ENCODE results near the gene RFX4. TPM values are rescaled to one million over a fixed set of nuclear protein-coding genes. Genes with fewer than 3 reads are reported as not detected.
"Not testable (repeated sequence)": the region's sequence is repeated elsewhere in the genome, so short reads cannot be mapped to it uniquely, and the experiment has no call there.

Gene RFX4
- total RNA-seq, 1 experiment from 2014 or later: not detected

DNA sequence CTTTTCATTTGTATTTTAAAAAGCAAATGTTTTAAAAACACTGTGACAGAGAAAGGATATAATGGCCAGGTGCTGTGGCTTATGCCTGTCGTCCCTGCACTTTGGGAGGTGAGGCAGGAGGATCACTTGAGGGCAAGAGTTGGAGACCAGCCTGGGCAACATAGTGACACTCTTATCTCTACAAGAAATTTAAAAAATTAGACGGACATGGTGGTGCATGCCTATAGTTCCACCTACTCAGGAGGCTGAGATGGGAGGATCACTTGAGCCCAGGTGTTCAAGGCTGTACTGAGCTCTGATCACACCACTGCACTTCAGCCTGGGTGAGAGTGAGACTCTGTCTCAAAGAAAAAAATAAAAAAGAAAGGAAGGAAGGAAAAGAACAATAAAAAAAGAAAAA lies 7.8 kb downstream of the RFX4 start:
- DNase-seq (ENCODE audit: low read depth): no peak

DNA sequence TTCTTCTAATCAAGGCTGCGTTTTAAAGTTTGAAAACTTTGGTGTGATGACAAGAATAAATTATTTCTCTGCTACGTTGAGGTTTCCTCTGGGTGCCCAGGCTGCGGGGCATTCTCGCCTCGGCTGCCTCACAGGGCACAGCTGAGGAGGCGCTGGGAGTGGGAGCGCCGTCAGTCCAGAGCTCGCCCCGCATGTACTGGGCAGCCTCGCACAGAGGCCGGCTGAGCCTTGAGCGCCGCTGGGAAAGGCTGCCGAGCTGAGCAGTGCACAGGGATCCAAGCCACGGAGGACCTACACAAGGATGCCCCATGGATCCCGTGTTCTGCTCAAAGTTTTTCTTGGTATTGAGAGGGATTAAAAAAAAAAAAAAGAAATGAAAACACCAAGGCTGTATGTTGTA lies 11.6 kb downstream of the RFX4 start:
- DNase-seq (ENCODE audit: low read depth): no peak

DNA sequence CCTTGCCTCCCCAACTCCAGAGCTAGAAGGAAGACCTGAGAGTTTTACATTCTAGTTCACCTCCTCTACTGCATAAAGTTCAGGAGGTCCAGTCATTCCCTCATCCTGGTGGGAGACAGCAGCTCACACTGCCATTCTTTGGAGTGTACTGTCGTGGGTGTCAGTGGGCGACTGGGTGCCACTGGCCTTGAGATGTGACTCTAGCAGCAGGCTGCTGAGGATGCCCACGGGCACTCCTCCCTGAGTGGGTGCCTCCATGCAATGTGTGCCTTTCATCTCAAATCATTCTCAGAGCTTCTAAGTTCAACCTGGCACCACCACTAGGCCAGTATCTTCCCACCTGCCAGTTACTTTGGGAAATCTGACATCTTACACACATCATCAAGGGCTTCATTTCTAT lies 12.5 kb downstream of the RFX4 start:
- no peak for DNase-seq (ENCODE audit: low read depth)

DNA sequence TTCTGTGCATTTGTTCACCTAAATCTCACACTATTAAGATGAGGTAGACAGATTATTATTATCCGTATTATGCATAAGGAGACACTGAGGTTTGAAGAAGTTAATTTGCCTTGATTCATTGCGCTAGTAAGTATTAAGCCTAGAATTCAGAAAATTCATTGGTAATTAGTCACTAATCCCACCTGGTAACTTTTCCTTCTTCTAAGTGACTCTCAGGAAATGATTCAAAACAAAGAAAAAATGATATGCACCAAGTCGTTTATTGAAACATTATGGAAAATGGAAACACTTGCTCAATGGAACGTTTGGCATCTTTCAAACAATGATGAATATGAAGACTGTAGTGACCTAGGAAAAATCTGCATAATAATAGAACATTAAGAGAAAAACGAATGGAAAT lies 15.2 kb downstream of the RFX4 start:
- no peak for DNase-seq (ENCODE audit: low read depth)

DNA sequence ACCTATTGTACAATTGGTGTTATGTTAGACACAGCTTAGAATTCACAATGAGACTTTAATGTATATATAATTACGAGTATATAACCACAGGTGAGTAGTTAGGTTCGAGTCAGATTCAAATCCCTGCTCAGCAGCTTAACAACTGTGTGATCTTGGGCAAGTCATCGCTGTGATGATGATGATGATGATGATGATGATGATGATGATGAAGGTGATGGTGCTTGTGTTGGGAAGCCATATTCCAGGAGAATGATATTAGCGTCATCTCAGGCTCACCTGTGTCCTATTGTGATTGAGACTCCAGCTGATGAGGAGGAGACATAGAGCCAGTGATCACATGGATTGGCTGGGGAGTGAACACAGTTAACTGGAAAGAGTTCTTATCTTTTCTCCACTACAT lies 16.5 kb downstream of the RFX4 start:
- no peak for DNase-seq (ENCODE audit: low read depth)

DNA sequence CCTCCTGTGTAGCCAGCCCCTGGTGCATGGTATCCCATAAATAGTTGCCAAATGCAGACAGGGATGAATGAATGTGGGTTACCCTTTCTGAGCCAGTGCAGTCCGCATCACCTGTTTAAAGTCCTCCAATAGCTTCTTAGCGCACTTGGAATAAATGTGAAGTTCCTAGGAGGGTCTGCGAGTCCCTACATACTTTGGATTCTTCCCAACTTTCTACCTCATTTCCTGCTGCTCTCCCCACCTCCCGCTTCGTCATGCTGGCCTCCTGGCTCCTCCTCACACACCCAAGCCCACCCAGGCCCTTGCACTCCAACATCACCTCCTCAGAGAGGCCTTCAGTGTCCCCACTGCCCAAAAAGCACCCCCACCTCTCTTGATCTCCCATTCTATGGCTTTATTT lies 17.7 kb downstream of the RFX4 start:
- no peak for DNase-seq (ENCODE audit: low read depth)

DNA sequence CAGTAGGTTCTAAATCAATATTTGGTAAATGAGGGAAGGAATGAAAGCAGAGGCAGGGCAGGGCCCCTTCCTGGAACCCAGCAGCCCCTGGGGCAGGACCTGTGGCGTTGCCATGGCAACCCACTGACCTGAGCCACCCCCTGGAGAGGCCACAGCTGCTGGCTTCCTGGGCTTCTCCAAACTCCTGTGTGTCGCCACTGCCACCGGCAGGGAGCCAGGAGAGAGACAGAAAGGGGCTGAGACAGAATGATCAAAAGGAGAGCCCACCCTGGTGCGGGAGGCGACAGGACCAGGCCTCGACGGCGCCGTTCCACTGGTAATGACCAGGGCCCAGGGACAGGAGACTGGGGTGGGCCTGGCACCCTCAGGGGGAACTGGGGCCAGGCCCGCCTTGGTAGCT lies 18.2 kb downstream of the RFX4 start:
- peak; percentile 28 for DNase-seq (ENCODE audit: low read depth)

DNA sequence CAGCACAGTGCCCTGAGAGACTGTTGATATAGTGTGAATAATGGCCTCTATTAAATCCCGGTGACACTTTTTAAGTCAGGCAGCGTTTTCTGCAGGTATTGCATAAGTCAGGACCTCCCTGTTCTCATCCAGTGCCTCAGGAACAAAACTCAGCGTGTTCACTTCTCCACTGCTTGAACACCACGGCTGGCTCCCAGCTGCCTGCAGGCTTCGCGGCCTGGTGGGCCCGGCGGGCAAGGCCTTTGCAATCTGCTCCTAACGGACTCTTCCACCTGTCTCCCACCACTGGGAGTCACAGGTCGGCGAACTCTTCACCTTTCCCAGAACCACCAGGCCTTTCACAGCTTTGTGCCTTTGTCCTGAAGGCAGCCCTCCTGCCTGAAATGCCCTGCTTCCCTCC lies 18.7 kb downstream of the RFX4 start:
- no peak for DNase-seq (ENCODE audit: low read depth)

DNA sequence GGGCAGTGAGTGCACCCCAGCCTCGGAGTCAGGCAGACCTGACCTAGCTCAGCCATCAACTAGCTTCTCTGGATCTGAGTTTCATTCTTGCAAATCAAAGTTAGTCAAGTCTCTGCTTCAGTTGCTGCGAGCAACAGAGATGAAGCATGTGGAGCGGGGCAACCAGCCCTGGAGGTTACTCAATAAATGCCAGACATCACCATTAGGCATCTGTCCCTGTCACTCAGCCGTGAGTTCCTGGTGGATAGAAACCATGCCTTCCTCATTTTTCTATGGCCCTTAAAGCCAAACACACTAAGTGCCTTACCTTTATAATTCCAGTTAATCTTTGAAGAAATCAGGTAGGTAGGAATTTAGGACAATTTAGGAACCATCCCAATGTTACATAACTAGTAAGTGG lies 19.3 kb downstream of the RFX4 start:
- no peak for DNase-seq (ENCODE audit: low read depth)

DNA sequence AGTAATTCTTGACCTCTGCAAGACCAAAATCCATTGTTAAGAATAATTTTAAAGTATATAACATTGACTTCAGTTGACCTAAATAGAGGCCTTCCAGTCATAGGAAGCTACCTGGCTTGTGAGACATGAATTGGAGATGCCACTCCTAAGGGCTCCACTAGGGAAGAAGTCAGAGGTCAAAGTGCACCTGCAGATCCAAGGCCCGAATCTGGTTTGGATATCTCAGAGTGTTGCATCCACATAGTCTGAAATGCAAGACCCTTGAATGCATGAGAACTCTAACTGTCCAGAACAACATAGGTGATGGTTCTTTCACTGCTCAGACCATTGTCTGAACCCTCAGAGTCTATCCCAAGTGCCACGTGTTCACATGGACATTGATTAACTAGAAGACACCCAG lies 22.4 kb downstream of the RFX4 start:
- DNase-seq (ENCODE audit: low read depth): no peak

DNA sequence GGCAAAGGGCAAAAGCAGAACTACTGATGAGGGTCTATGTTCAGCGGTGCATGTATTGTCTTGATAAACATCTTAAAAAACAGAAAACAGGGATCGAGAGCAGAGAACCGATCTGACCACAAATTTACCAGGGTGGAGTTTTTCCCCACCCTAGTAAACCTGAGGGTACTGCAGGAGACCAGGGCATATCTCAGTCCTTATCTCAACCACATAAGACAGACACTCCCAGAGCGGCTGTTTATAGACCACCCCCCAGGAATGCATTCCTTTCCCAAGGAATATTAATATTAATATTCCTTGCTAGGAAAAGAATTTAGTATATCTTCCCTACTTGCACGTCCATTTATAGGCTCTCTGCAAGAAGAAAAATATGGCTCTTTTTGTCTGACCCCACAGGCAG lies 37.8 kb downstream of the RFX4 start:
- DNase-seq (ENCODE audit: low read depth): not testable (repeated sequence)

DNA sequence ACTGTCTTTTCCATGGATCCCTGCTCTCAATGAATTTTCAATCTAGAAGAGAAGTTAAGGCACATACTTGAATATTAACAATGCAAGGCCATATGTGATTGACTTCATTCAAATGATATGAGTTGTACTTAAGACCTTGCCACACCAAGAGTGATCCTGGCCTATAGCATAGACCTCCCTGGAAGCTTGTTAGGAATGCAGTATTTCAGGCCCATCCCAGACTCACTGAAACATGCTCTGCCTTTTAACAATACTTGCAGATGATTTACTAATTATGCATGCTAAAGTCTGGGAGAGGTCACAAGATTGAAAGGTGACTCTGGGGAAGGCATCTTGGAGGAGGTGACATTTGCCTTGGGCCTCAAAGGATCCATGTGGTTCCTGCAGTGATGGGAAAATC lies 43.2 kb downstream of the RFX4 start:
- DNase-seq (ENCODE audit: low read depth): no peak

DNA sequence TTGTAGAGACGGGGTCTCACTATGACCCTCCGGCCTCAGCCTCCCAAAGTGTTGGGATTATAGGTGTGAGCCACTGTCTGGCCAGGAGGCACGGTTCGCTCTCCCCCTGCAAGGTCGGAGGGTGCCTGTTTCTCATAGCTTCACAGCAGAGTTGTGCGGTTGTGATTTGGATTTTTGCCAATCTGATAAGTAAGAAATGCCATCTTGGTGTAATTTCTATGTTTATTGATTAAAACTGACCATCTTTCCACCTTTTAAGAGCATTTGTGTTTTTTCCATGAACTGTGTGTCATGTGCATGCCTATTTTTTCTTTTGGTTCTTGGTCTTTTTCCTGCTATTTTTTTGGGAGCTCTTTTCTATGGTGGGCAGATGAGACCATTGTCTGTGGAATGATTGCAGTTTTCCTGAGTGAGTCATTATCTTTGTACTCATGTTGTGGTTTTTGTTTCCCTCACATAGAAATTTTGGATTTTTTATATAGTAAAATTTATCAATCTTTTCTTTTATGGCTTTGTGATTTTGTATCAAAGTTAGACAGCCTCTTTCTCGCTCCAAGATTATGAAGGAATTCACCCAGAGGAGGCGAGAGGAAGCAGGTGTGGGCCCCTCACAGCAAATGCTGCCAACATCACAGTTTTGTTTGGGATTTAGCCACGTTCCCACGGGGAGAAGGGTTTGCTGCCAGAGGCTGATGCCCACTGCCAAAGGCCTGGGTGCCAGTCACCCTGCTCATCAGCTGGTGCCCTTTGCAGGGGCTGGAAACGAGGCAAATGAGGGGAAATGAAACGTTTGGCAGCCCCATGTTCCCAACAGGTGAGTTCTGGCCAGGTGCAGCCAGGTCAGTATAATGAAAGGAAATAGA lies 47.2 kb downstream of the RFX4 start:
- peak; percentile 64 for DNase-seq (ENCODE audit: low read depth)

DNA sequence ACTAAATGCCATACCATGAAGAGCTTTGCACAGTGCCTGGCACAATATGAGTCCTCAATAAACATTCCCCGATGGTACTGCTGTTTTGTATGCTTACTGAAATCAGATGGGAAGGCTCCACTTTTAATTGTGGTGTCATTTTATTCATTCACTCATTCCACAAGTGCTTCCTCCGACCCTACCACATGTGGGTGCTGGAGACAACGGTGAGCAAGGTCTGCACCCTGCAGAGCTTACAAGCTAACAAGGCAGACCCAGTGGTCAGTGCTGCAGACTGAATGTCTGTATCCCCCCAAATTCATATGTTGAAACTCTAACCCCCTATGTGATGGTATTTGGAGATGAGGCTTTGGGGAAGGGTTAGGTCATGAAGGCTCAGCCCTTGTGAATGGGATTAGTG lies 48.3 kb downstream of the RFX4 start:
- DNase-seq (ENCODE audit: low read depth): no peak

DNA sequence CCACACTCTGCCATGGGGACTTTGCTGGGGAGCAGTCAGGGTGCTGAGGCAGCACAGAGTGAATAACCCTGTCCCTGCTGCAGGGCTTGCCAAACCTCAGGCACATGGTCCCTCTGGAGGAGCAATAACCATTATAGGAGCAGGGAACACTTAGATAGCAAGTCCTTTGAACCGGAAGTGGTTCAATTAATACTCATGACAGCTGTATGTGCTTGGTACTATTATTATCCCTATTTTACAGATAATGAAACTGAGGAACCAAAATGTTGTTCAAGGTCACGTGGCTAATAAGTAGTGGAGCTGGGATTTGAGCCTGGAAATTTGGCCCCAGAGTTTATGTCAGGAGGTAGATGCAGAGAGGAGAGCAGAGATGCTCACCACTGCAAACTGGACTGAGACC lies 49.0 kb downstream of the RFX4 start:
- no peak for DNase-seq (ENCODE audit: low read depth)

DNA sequence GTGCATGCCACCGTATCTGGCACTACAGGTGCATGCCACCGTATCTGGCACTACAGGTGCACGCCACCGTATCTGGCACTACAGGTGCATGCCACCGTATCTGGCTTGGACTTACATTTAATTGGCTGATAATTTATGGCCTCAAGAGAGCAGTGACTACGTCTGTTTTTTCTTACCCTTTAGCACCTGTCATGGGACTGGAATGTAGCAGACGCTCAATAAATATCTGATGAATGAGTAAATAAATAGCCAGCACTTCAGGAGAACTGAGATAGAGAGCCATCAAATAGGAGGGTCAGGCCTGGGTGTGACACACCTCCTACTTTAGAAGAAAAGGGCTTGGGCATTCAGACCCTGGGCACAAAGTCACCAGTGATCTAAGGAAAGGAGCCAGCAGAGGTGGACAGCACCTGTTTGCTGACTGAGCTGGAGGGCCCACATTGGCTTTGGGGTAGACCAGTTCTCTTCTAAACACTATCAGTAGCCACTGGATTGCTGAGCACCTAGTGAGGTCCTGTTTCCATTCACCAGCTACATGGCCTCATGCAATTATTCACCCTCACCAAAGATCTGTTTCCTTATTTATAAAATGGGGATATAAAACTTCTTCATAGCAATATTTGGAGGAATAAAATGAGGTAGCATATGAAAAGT lies 50.1 kb downstream of the RFX4 start:
- peak; percentile 15 for DNase-seq (ENCODE audit: low read depth)

DNA sequence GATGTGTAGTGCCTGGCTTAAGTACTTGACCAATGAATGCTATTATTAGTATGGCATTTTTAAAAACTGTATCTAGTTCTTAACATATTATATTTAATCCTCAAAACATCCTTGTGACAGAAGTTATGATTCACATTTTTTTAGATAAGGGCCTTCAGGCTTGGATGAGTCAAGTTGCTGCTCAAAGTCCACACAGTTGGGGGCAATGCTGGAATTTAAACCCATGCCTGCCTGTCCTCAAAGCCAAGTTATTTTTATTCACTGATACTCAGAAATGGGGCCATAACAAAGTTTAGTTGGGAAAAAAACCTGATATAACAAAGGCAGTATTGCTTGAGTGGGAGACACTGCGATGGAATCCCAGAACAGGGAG lies 50.6 kb downstream of the RFX4 start:
- peak; percentile 58 for DNase-seq (ENCODE audit: low read depth)

DNA sequence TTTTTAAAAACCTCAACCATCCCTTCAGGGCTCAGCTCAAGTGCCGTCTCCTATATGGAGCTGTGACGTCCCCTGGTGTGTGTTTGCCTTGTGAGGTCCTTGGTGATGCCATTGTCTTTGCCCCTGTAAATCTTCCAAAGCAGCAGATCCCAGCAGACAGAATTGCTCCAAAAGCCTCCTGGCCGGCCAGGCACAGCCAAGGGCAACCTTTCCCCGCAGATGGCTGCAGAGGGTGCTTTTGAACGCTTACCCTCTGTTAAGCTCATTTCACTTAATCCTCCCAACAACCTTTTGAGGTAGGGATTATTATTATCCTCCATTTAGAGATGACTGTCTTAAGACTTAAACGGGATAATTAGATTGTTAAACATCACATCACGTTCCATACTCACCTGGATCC lies 51.4 kb downstream of the RFX4 start:
- DNase-seq (ENCODE audit: low read depth): no peak

DNA sequence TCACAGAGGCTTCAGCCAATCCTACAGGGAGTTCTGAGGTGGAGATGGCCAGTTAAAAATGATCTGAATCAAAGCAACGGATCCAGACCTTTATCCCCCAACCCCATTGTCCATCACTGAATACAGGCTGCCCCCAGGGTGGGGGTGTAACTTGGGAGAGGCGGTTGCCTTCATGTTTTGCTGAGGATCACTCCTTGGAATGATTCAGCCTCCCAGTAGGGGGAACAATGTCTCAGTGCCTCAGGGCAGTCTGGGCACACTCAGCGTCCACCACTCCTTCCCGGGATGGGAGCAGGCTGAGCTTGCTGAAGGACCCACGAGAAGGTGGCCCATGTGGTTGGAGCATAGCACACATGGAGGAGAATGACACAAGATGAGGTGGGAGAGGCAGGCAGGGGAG lies 60.2 kb downstream of the RFX4 start:
- DNase-seq (ENCODE audit: low read depth): peak; percentile 41

DNA sequence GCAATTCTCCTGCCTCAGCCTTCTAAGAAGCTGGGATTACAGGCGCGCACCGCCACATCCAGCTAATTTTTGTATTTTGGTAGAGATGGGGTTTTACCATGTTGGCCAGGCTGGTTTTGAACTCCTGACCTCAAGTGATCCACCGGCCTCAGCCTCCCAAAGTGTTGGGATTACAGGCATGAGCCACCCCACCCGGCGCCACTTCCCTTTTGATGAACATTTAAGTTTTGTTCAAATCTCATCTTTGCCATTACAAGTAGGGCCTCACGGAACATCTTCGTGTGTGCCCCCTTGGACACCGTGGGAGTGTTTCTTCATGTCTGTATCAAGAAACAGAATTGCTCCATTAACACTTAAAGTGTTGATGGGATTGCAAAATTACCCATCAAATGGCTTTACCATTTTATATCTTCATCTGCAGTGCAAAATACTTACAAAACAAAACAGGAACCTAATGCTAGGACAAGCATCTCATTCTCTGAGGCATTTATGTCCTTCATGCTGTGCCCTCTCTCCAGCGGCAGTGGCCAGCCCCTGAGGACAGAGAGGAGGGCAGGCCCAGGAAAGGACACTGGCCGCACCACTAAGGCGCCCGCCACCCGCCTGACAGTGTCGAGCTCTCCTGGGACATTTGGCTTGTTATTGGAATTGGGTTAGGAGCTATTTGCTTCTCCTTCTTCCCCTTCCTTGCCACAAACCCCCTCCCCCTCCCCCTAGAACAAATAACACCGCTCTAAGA lies 61.7 kb downstream of the RFX4 start:
- no peak for DNase-seq (ENCODE audit: low read depth)

DNA sequence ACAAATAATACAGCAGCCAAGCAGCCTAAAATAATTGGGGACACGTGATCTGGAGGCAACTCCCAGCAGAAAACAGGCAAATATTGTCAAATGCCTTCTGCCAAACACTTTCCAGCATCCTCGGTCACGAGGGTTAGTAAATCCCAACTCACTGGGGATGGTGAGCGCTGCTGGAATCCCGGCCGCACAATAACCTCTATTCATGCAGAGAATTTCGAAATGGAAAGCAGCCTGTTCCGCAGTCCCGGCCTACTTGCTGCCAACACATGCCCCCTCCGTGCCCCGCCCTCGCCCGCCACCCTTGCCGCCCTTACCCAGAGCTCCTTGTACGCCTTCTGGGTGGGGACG lies 62.2 kb downstream of the RFX4 start:
- DNase-seq (ENCODE audit: low read depth): no peak

DNA sequence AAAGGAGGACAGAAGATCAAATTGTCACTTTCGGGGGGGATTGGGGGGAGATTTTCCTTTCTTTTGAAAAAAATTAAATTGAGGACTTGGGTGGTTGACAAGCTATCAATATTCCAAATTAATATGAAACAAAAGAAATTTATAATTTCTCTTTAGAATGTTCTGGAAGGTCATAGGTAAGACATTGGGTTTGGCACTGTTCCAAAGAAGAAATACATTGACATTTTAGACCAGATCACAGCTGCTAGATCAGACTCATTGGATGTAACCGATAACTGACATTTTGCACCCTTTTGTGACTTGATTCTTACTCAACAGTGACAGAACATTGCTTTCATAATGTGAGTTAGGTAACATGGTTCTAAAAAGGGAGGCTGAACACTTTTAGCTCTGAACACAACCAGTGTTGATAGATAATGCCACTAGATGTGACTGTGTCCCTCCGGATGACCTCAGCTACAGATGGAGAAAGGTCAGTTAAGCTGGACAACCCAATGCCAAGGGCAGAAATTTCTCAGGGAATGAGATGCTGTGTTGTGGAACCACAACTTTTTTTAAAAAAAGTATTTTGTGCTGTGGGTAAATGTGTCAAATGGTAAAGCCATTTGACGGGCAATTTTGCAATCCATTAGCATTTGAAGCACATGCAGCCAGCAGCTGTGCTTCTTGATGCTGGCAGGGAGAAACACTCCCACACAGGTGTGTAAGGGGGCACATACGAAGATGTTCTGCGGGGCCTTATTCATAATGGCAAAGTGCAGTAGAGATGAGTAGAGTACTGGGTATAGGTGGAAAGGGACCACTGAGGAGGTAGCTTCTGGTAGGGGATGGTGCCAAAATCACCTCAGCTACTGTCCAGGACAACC lies 62.9 kb downstream of the RFX4 start:
- no peak for DNase-seq (ENCODE audit: low read depth)
